HepG2 (cell line): Measurements from ENCODE around the gene RCE1. TPM values are rescaled to one million over a fixed set of nuclear protein-coding genes. Genes with fewer than 3 reads are reported as not detected.

ENCODE experiments used
- ARHGAP35 ChIP-seq: sonication (generic); formaldehyde crosslinking; IDR thresholded peaks from 2 replicates; pipeline ENCODE4 v1.9.0; 2022; ENCODE audit warnings: mild to moderate bottlenecking, inconsistent platforms, moderate library complexity, missing genetic modification reagents, borderline replicate concordance
- CTCF ChIP-seq: sonication (generic); formaldehyde crosslinking; IDR thresholded peaks from 2 replicates; pipeline ENCODE4 v1.5.0; 2020; ENCODE audit warnings: mild to moderate bottlenecking, missing genetic modification reagents, moderate library complexity
- E2F2 ChIP-seq: sonication (generic); formaldehyde crosslinking; IDR thresholded peaks from 2 replicates; pipeline ENCODE4 v1.4.0; 2020; ENCODE audit warnings: missing genetic modification reagents, borderline replicate concordance
- ETV6 ChIP-seq: sonication (generic); formaldehyde crosslinking; conservative IDR thresholded peaks from 2 replicates; pipeline ENCODE4 v1.4.0; 2020; ENCODE audit warnings: missing genetic modification reagents
- FOXO1 ChIP-seq: sonication (generic); formaldehyde crosslinking; IDR thresholded peaks from 2 replicates; pipeline ENCODE4 v1.4.0; 2020; ENCODE audit warnings: missing genetic modification reagents
- GLI4 ChIP-seq: sonication (generic); formaldehyde crosslinking; IDR thresholded peaks from 2 replicates; pipeline ENCODE4 v1.5.1; 2020; ENCODE audit warnings: missing genetic modification reagents, mild to moderate bottlenecking, moderate library complexity, borderline replicate concordance
- HCFC1 ChIP-seq: fragments of 150-350 bp; IDR thresholded peaks from 2 replicates; pipeline ENCODE4 v1.6.1; 2014; ENCODE audit warnings: low read depth, low read length
- KMT2A ChIP-seq: sonication (generic); formaldehyde crosslinking; IDR thresholded peaks from 2 replicates; pipeline ENCODE4 v1.4.0; 2020; ENCODE audit warnings: missing genetic modification reagents
- MAFK ChIP-seq, 2 experiments: IDR thresholded peaks in 1 of 2; conservative IDR thresholded peaks in 1 of 2; 2 replicates each; pipeline ENCODE4 v1.6.1; 2011; ENCODE audit warnings: improper control_type of control experiment in 2 of 2, low read length in 2 of 2
- NFATC3 ChIP-seq: sonication (generic); formaldehyde crosslinking; IDR thresholded peaks from 2 replicates; pipeline ENCODE4 v1.5.1; 2020; ENCODE audit warnings: mild to moderate bottlenecking, missing genetic modification reagents
- NFE2L2 ChIP-seq: fragments of 150-350 bp; IDR thresholded peaks from 2 replicates; pipeline ENCODE4 v1.6.1; 2014; ENCODE audit warnings: low read length
- POLR2A ChIP-seq, 2 experiments: IDR thresholded peaks; 2 replicates each; pipeline ENCODE4 v1.6.1; 2011; ENCODE audit warnings: low read depth in 2 of 2, low read length in 2 of 2, mild to moderate bottlenecking in 1 of 2, moderate library complexity in 1 of 2; ENCODE audit not compliant: insufficient read depth in 1 of 2
- PREB ChIP-seq: sonication (generic); formaldehyde crosslinking; IDR thresholded peaks from 2 replicates; pipeline ENCODE4 v1.4.0; 2020; ENCODE audit warnings: missing genetic modification reagents
- TFDP1 ChIP-seq: IDR thresholded peaks from 2 replicates; pipeline ENCODE4 v1.6.1; 2016; ENCODE audit warnings: missing compliant biosample characterization, missing genetic modification reagents, borderline replicate concordance
- TOE1 ChIP-seq: sonication (generic); formaldehyde crosslinking; IDR thresholded peaks from 2 replicates; pipeline ENCODE4 v1.4.0; 2020; ENCODE audit warnings: mild to moderate bottlenecking, missing genetic modification reagents
- ZNF143 ChIP-seq: sonication (generic); formaldehyde crosslinking; IDR thresholded peaks from 2 replicates; pipeline ENCODE4 v1.4.0; 2020; ENCODE audit warnings: missing genetic modification reagents
- ZNF567 ChIP-seq: sonication (generic); formaldehyde crosslinking; IDR thresholded peaks from 2 replicates; pipeline ENCODE4 v1.8.1; 2023; ENCODE audit warnings: mild to moderate bottlenecking, missing genetic modification reagents, borderline replicate concordance
- ZNF576 ChIP-seq: sonication (generic); formaldehyde crosslinking; IDR thresholded peaks from 2 replicates; pipeline ENCODE4 v1.4.0; 2020; ENCODE audit warnings: mild to moderate bottlenecking, missing genetic modification reagents
- ZNF607 ChIP-seq: sonication (generic); formaldehyde crosslinking; IDR thresholded peaks from 2 replicates; pipeline ENCODE4 v1.5.1; 2020; ENCODE audit warnings: missing genetic modification reagents, mild to moderate bottlenecking, borderline replicate concordance
- polyA plus RNA-seq, 8 experiments: library from polyadenylated mRNA; depleted of rRNA in 3 of 8; stranded (reverse) in 7 of 8; unstranded in 1 of 8; fragments of >200 nt; fragmentation: Illumina TruSeq in 4 of 8; extraction: Trizol in 4 of 8; gene quantifications; 2 replicates each; pipeline versions ENCODE4 v1.2.1 to v1.2.3, GENCODE V29; 2011 to 2016; ENCODE audit warnings: low read depth in 4 of 8, missing spikeins in 1 of 8, mixed read lengths in 1 of 8; ENCODE audit not compliant: insufficient read depth in 1 of 8
- total RNA-seq, 5 experiments: library from RNA; depleted of rRNA; stranded (reverse); fragments of >200 nt; fragmentation: Illumina TruSeq; extraction: Trizol; gene quantifications; 2 replicates each; pipeline ENCODE4 v1.2.3, GENCODE V29; 2016; ENCODE audit warnings: low read depth in 1 of 5

The RCE1 gene
- total and polyA plus RNA-seq, 2 of the 13 experiments (the other 11 are each of a cell fraction or from before 2014, with no cell fraction given): 22.2 to 22.4 TPM

GRCh38 chr11:66842896-66843775, at the start of gene RCE1 (continued):
- TF ChIP-seq TFDP1: peak; percentile 40; the same call in 1 of the 2 replicates
- no peak for TF ChIP-seq ZNF143 (CRISPR knock-in tag)
- peak; percentile 12; the same call in 1 of the 2 replicates for TF ChIP-seq GLI4 (CRISPR knock-in tag)
- TF ChIP-seq MAFK (conservative IDR thresholded peaks at IDR 0.05 in 1 of 2, IDR thresholded peaks at IDR 0.05 in 1 of 2; ENCODE audit: low read length in 2 of 2): no peak
- no peak for TF ChIP-seq NFE2L2
- TF ChIP-seq CTCF (CRISPR knock-in tag): no peak
- no peak for TF ChIP-seq ZNF576 (CRISPR knock-in tag)
- peak; percentile 87 to 92 for TF ChIP-seq POLR2A (IDR thresholded peaks at IDR 0.05; ENCODE audit: insufficient read depth in 1 of 2, low read depth in 2 of 2, low read length in 2 of 2)
- no peak for TF ChIP-seq NFATC3
- no peak for TF ChIP-seq TOE1 (CRISPR knock-in tag)
- peak; percentile 79; the same call in 1 of the 2 replicates for TF ChIP-seq PREB (CRISPR knock-in tag)
- peak; percentile 67; the same call in 1 of the 2 replicates for TF ChIP-seq E2F2 (CRISPR knock-in tag)
- TF ChIP-seq ZNF567 (CRISPR knock-in tag): 0 out of 2 replicates have a peak, but pooled peaks have one; percentile 76
- peak; percentile 27; the same call in 1 of the 2 replicates for TF ChIP-seq ARHGAP35
- TF ChIP-seq FOXO1 (CRISPR knock-in tag): no peak; the same call in 1 of the 2 replicates
- peak; percentile 72; the same call in 1 of the 2 replicates for TF ChIP-seq KMT2A
- peak; percentile 76; the same call in 1 of the 2 replicates for TF ChIP-seq ETV6 (CRISPR knock-in tag)
- TF ChIP-seq HCFC1: peak; percentile 74
- TF ChIP-seq ZNF607 (CRISPR knock-in tag): 0 out of 2 replicates have a peak, but pooled peaks have one; percentile 37
